NCI-H146 treated with DMSO at 0.1 percent for 48 hours (cell line): Measurements from ENCODE around the gene DNAJA3.

Source experiments
- DNase-seq: peaks from one replicate; lab custom pipeline; 2025; ENCODE audit not compliant: unreplicated experiment; lab: John Stamatoyannopoulos, UW

The DNAJA3 gene

GRCh38 chr16:4433228-4433627 is 7.6 kb downstream of the DNAJA3 start:
- DNase-seq, result no peak

- DNase-seq, result no peak
Measured at GRCh38 chr16:4433914-4434787, 8.5 kb downstream of the DNAJA3 start.

- no peak for DNase-seq
Measured at GRCh38 chr16:4435337-4436067, 9.8 kb downstream of the DNAJA3 start.

- DNase-seq, result no peak
Measured at GRCh38 chr16:4437366-4437765, 11.7 kb downstream of the DNAJA3 start.

- no peak for DNase-seq
Measured at GRCh38 chr16:4442371-4442770, 16.7 kb downstream of the DNAJA3 start.

GRCh38 chr16:4443271-4443670 is 17.6 kb downstream of the DNAJA3 start:
- no peak for DNase-seq

- no peak for DNase-seq
Measured at GRCh38 chr16:4443986-4444385, 18.3 kb downstream of the DNAJA3 start.

GRCh38 chr16:4450430-4450829 is 24.8 kb downstream of the DNAJA3 start:
- DNase-seq, result no peak

GRCh38 chr16:4450931-4451519 is 25.4 kb downstream of the DNAJA3 start:
- DNase-seq, result no peak

- DNase-seq, result no peak
Measured at GRCh38 chr16:4452674-4453073, 27.0 kb downstream of the DNAJA3 start.

- DNase-seq, result no peak
Measured at GRCh38 chr16:4454623-4455022, 29.0 kb downstream of the DNAJA3 start.

- no peak for DNase-seq
Measured at GRCh38 chr16:4455081-4455480, 29.4 kb downstream of the DNAJA3 start.

- DNase-seq, result no peak
Measured at GRCh38 chr16:4455951-4456350, 30.3 kb downstream of the DNAJA3 start.

- DNase-seq, result no peak
Measured at GRCh38 chr16:4460936-4461249, 35.2 kb downstream of the DNAJA3 start.

GRCh38 chr16:4461250-4462085 is 35.8 kb downstream of the DNAJA3 start:
- no peak for DNase-seq

- DNase-seq, result no peak
Measured at GRCh38 chr16:4463522-4464163, 38.0 kb downstream of the DNAJA3 start.

- no peak for DNase-seq
Measured at GRCh38 chr16:4465977-4466779, 40.5 kb downstream of the DNAJA3 start.

GRCh38 chr16:4467916-4468315 is 42.2 kb downstream of the DNAJA3 start:
- DNase-seq, result no peak

- DNase-seq, result no peak
Measured at GRCh38 chr16:4468972-4469371, 43.3 kb downstream of the DNAJA3 start.

GRCh38 chr16:4471869-4472268 is 46.2 kb downstream of the DNAJA3 start:
- no peak for DNase-seq
